ENCODE results near the gene LIMCH1. TPM values are rescaled to one million over a fixed set of nuclear protein-coding genes. Genes with fewer than 3 reads are reported as not detected.

LIMCH1 gene
- total RNA-seq, 1 experiment from 2014 or later, result 10.4 TPM

GRCh38 chr4:41702770-41703169, 164.8 kb downstream of the LIMCH1 start:
- RAD21 ChIA-PET (ENCODE audit: low non-redundant PET in 1 of 2, low total read pairs in 2 of 2, uncharacterized antibody in 2 of 2, unreplicated experiment in 2 of 2), result no interaction called here

DNA sequence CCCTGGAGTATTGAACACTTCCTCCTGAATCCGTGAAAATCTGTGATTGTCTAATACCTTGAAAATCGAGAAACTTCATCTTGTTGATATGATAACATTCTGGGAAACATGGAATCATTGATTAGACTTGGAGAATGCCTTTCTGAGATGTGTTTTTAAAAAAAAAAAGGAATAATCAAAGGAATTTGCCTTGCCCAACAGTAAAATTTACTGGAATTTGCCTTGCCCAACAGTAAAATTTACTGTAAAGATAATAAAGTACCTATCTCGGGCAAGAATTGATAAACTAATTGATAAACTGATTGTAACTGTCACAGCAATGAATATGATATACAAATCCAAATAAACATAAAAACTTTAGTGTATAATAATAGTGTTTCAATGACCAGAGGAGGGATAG, 165.8 kb downstream of the LIMCH1 start:
- DNase-seq (ENCODE audit: low read depth, low spot score), result no peak
- H3K9me2 ChIP-seq (ENCODE audit: insufficient read depth), result no peaks in the 10 kb centered on the region
- no peaks in the 10 kb centered on the region for H3K4me1 ChIP-seq (ENCODE audit: control insufficient read depth in 1 of 2, insufficient read depth in 2 of 2, low read length in 2 of 2)
- POLR2A ChIA-PET, result no interaction called here
- no peaks in the 10 kb centered on the region for H3K79me2 ChIP-seq (ENCODE audit: insufficient read depth, low read length)
- no peak overlapping the region for H2AFZ ChIP-seq (ENCODE audit: low read depth, low read length, poor library complexity, severe bottlenecking)
- intact Hi-C loops (cut with micrococcal nuclease), result no loop called here
- H4K20me1 ChIP-seq (ENCODE audit: insufficient read depth), result no peaks in the 10 kb centered on the region
- RAD21 ChIA-PET (ENCODE audit: low non-redundant PET in 1 of 2, low total read pairs in 2 of 2, uncharacterized antibody in 2 of 2, unreplicated experiment in 2 of 2), result no interaction called here
- H3K36me3 ChIP-seq (ENCODE audit: control insufficient read depth in 1 of 2, insufficient read depth in 2 of 2, low read length in 2 of 2), result no peaks in the 10 kb centered on the region
- no peak for ATAC-seq
- H3K9me3 ChIP-seq (ENCODE audit: control insufficient read depth in 1 of 2, insufficient read depth in 1 of 2, low read depth in 1 of 2, low read length in 2 of 2), result no peaks in the 10 kb centered on the region
- BruUV-seq (replicated peaks), result no TSS peak
- H3K9ac ChIP-seq (ENCODE audit: low read length), result no peak overlapping the region
- peaks cover 5% of the 10 kb centered on the region; the same call in 1 of the 2 replicates for H3K27me3 ChIP-seq (ENCODE audit: insufficient read depth, low read length)
- no peak overlapping the region for H3K4me2 ChIP-seq (ENCODE audit: low read length)
- H3K4me3 ChIP-seq (replicated peaks in 1 of 2; ENCODE audit: low read depth in 1 of 2, low read length in 2 of 2), result no peak overlapping the region
- no peak overlapping the region for H3K27ac ChIP-seq (ENCODE audit: low read depth, low read length)
- CTCF ChIA-PET, result no interaction called here
- no peak for TF ChIP-seq ZNF274 (IDR thresholded peaks at IDR 0.05; ENCODE audit: low read depth, low read length)
- TF ChIP-seq SRF (IDR thresholded peaks at IDR 0.05; ENCODE audit: low read depth), result no peak
- TF ChIP-seq TCF7L2 (IDR thresholded peaks at IDR 0.05; ENCODE audit: borderline replicate concordance, extremely low read depth, insufficient read depth, insufficient read length), result no peak
- no peak for TF ChIP-seq EZH2 (IDR thresholded peaks at IDR 0.05)
- TF ChIP-seq CEBPB (IDR thresholded peaks at IDR 0.05; ENCODE audit: low read depth), result no peak
- TF ChIP-seq JUND (IDR thresholded peaks at IDR 0.05), result no peak
- no peak for TF ChIP-seq ZFX (IDR thresholded peaks at IDR 0.05)
- TF ChIP-seq, protein P1, sequence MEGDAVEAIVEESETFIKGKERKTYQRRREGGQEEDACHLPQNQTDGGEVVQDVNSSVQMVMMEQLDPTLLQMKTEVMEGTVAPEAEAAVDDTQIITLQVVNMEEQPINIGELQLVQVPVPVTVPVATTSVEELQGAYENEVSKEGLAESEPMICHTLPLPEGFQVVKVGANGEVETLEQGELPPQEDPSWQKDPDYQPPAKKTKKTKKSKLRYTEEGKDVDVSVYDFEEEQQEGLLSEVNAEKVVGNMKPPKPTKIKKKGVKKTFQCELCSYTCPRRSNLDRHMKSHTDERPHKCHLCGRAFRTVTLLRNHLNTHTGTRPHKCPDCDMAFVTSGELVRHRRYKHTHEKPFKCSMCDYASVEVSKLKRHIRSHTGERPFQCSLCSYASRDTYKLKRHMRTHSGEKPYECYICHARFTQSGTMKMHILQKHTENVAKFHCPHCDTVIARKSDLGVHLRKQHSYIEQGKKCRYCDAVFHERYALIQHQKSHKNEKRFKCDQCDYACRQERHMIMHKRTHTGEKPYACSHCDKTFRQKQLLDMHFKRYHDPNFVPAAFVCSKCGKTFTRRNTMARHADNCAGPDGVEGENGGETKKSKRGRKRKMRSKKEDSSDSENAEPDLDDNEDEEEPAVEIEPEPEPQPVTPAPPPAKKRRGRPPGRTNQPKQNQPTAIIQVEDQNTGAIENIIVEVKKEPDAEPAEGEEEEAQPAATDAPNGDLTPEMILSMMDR (IDR thresholded peaks at IDR 0.05 in 2 of 3, conservative IDR thresholded peaks at IDR 0.05 in 1 of 3; ENCODE audit: borderline replicate concordance in 1 of 3, insufficient read depth in 1 of 3, low read depth in 2 of 3, low read length in 2 of 3), result no peak
- no peak for TF ChIP-seq RAD21 (IDR thresholded peaks at IDR 0.05; ENCODE audit: low read depth)
- TF ChIP-seq EGR1 (IDR thresholded peaks at IDR 0.05; ENCODE audit: low read depth), result no peak
- TF ChIP-seq, protein P2, sequence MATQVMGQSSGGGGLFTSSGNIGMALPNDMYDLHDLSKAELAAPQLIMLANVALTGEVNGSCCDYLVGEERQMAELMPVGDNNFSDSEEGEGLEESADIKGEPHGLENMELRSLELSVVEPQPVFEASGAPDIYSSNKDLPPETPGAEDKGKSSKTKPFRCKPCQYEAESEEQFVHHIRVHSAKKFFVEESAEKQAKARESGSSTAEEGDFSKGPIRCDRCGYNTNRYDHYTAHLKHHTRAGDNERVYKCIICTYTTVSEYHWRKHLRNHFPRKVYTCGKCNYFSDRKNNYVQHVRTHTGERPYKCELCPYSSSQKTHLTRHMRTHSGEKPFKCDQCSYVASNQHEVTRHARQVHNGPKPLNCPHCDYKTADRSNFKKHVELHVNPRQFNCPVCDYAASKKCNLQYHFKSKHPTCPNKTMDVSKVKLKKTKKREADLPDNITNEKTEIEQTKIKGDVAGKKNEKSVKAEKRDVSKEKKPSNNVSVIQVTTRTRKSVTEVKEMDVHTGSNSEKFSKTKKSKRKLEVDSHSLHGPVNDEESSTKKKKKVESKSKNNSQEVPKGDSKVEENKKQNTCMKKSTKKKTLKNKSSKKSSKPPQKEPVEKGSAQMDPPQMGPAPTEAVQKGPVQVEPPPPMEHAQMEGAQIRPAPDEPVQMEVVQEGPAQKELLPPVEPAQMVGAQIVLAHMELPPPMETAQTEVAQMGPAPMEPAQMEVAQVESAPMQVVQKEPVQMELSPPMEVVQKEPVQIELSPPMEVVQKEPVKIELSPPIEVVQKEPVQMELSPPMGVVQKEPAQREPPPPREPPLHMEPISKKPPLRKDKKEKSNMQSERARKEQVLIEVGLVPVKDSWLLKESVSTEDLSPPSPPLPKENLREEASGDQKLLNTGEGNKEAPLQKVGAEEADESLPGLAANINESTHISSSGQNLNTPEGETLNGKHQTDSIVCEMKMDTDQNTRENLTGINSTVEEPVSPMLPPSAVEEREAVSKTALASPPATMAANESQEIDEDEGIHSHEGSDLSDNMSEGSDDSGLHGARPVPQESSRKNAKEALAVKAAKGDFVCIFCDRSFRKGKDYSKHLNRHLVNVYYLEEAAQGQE (IDR thresholded peaks at IDR 0.05; ENCODE audit: low read depth), result no peak
- no peak for TF ChIP-seq SP1 (IDR thresholded peaks at IDR 0.05; ENCODE audit: low read depth)
- no peak for TF ChIP-seq FOSL1 (IDR thresholded peaks at IDR 0.05; ENCODE audit: low read depth)
- no peak for TF ChIP-seq ELF1 (IDR thresholded peaks at IDR 0.05; ENCODE audit: borderline replicate concordance, low read depth)
- no peak for TF ChIP-seq MAX (IDR thresholded peaks at IDR 0.05)

More at GRCh38 chr4:41702770-41703169, 164.8 kb downstream of the LIMCH1 start:
- intact Hi-C loops (cut with micrococcal nuclease), result no loop called here
- Histone ChIP-seq H3K4me1 (ENCODE audit: control insufficient read depth in 1 of 2, insufficient read depth in 2 of 2, low read length in 2 of 2) (no peaks in the 10 kb centered on the region), H3K79me2 (ENCODE audit: insufficient read depth, low read length) (no peaks in the 10 kb centered on the region), H3K9ac (ENCODE audit: low read length) (no peak overlapping the region), H4K20me1 (ENCODE audit: insufficient read depth) (no peaks in the 10 kb centered on the region), H2AFZ (ENCODE audit: low read depth, low read length, poor library complexity, severe bottlenecking) (no peak overlapping the region), H3K4me3 (replicated peaks in 1 of 2; ENCODE audit: low read depth in 1 of 2, low read length in 2 of 2) (no peak overlapping the region), H3K27ac (ENCODE audit: low read depth, low read length) (no peak overlapping the region), H3K9me3 (ENCODE audit: control insufficient read depth in 1 of 2, insufficient read depth in 1 of 2, low read depth in 1 of 2, low read length in 2 of 2) (no peaks in the 10 kb centered on the region), H3K27me3 (ENCODE audit: insufficient read depth, low read length) (peaks cover 5% of the 10 kb centered on the region; the same call in 1 of the 2 replicates), H3K36me3 (ENCODE audit: control insufficient read depth in 1 of 2, insufficient read depth in 2 of 2, low read length in 2 of 2) (no peaks in the 10 kb centered on the region), H3K9me2 (ENCODE audit: insufficient read depth) (no peaks in the 10 kb centered on the region), H3K4me2 (ENCODE audit: low read length) (no peak overlapping the region)
- DNase-seq (ENCODE audit: low read depth, low spot score) (no peak), ATAC-seq (no peak)
- no TSS peak for BruUV-seq (replicated peaks)
- TF ChIP-seq SIN3A (IDR thresholded peaks at IDR 0.05; ENCODE audit: low read depth) (no peak), CEBPB (IDR thresholded peaks at IDR 0.05; ENCODE audit: low read depth) (no peak), ATF3 (IDR thresholded peaks at IDR 0.05) (no peak), EZH2 (IDR thresholded peaks at IDR 0.05) (no peak)
- CTCF ChIA-PET, result interaction anchor here (1.6 kb wide), 1 partner anchor 9 kb away, joined by 6 read pairs; no protein-coding TSS in a partner anchor
- POLR2A ChIA-PET, result no interaction called here
